ENCODE data around the gene PRKACB. TPM values are rescaled to one million over a fixed set of nuclear protein-coding genes. Genes with fewer than 3 reads are reported as not detected.

PRKACB gene
- total RNA-seq, 1 donor from 2014 or later: 23.7 TPM

DNA sequence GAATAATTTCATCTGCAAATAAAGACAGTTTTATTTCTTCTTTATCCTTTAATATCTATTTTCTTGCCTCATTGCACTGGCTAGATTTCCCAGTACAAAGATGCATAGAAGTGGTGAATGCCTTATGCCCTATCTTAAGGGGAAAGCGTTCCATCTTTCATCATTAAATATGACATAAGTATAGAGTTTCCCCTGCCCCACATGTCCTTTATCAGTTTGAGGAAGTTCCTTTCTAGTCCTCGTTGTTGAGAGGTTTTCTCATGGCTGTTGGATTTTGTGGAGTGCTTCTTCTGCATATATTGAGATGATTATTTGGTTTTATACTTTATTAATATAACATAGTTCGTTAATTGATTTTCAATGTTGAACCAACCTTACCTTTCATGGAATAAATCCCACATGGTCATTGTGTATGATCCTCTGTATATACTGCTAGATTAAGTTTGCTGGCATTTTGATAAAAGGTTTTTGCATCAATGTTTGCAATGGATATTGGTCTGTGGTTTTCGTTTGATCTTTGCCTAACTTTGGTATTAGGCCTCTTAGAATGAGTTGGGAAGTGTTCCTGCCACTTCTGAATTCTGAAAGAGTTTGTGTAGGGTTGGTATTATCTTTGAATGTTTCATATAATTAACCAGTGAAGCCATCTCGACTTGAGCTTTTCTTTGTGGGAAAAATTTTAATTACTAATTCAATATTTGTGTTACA is 15.6 kb downstream of the PRKACB start:
- intact Hi-C loops (cut with DNase I): no loop called here
- H3K4me1 ChIP-seq: peaks cover 0 to 3% of the 10 kb centered on the region in 2 donors
- no peaks in the 10 kb centered on the region for H3K27me3 ChIP-seq
- TF ChIP-seq CTCF (IDR thresholded peaks at IDR 0.05): no peak
- H3K4me3 ChIP-seq: no peak overlapping the region
- H3K36me3 ChIP-seq: peaks cover 0 to 2% of the 10 kb centered on the region in 2 donors
- H3K9me3 ChIP-seq: no peaks in the 10 kb centered on the region
- no peak for DNase-seq (ENCODE audit: low spot score in 2 of 2)
- no peak overlapping the region for H3K27ac ChIP-seq

DNA sequence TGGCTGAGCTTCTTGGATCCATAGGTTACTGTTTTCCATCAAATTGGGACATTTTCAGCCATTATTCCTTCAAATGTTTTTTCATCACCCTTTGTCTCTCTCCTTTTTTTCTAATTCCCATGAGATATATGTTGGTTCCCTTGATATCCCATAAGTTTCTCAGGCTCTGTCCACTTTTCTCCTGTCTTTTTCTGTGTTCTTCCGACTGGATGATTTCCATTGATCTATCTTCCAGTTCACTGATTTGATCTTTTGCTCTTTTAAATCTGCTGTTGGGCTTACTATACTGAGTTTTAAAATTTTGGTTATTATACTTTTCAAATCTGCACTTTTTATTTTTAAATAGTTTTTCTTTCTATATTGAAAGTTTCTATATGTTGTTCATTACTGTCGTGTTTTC is 18.2 kb downstream of the PRKACB start:
- Histone ChIP-seq H3K4me3 (no peak overlapping the region), H3K27ac (no peak overlapping the region), H3K4me1 (no peaks in the 10 kb centered on the region), H3K36me3 (peaks cover 0 to 2% of the 10 kb centered on the region in 2 donors), H3K9me3 (no peaks in the 10 kb centered on the region), H3K27me3 (no peaks in the 10 kb centered on the region)
- no peak for DNase-seq (ENCODE audit: low spot score in 2 of 2)
- intact Hi-C loops (cut with DNase I): no loop called here
- no peak for TF ChIP-seq CTCF (IDR thresholded peaks at IDR 0.05)

DNA sequence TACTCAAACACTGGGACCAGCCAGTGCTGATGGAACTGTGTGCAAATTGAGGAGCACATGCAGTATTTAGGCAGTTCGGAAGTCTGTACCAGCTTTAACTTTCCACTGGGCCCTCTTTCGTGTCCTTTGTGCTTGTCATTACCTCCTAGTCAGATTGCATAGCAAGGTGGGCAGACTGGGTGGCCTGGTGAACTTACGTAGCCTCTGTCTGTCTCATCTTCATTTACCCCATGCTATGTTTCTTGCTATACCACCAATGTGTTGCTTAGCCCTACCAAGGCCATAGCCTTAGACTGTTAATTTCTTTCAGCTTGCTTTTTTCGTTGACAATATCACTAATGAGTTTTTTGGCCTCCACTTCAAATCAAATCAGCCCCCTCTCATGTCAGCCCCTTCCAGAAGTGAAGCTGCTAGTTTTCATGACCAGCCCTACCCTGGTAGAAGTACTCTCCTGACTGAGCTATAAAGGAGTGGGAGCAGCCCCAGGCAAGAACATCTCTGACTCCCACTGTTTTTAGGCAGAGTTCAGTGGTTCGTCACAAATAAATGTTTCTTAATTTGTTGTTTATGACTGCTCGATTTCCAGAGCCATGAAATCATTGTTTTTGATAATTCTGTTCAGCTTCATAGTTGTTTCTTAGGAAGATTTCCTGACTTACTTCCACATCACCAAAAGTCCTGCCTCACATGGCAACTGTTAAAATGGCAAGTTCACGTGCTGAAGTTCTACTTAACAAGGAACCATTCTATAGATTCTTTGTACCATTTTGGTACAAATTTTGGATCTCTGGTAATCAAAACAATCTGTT is 19.3 kb downstream of the PRKACB start:
- no peaks in the 10 kb centered on the region for H3K9me3 ChIP-seq
- H3K4me1 ChIP-seq: no peaks in the 10 kb centered on the region
- H3K27ac ChIP-seq: no peak overlapping the region
- no peak for TF ChIP-seq CTCF (IDR thresholded peaks at IDR 0.05)
- DNase-seq (ENCODE audit: low spot score in 2 of 2): no peak
- no peaks in the 10 kb centered on the region for H3K36me3 ChIP-seq
- H3K27me3 ChIP-seq: no peaks in the 10 kb centered on the region
- intact Hi-C loops (cut with DNase I): no loop called here
- H3K4me3 ChIP-seq: no peak overlapping the region

GRCh38 chr1:84164161-84164560 is 20.1 kb downstream of the PRKACB start:
- no peak overlapping the region for H3K4me3 ChIP-seq
- no peaks in the 10 kb centered on the region for H3K27me3 ChIP-seq
- no peak for TF ChIP-seq CTCF (IDR thresholded peaks at IDR 0.05)
- DNase-seq (ENCODE audit: low spot score in 2 of 2): no peak
- H3K36me3 ChIP-seq: no peaks in the 10 kb centered on the region
- intact Hi-C loops (cut with DNase I): no loop called here
- H3K4me1 ChIP-seq: no peaks in the 10 kb centered on the region
- no peak overlapping the region for H3K27ac ChIP-seq
- no peaks in the 10 kb centered on the region for H3K9me3 ChIP-seq

- Histone ChIP-seq H3K27me3 (no peaks in the 10 kb centered on the region), H3K27ac (no peak overlapping the region), H3K36me3 (no peaks in the 10 kb centered on the region), H3K4me3 (no peak overlapping the region), H3K4me1 (no peaks in the 10 kb centered on the region), H3K9me3 (no peaks in the 10 kb centered on the region)
- intact Hi-C loops (cut with DNase I): no loop called here
- DNase-seq (ENCODE audit: low spot score in 2 of 2): no peak
- TF ChIP-seq CTCF (IDR thresholded peaks at IDR 0.05): no peak
Measured at GRCh38 chr1:84164567-84165021, 20.5 kb downstream of the PRKACB start.
